K562 (cell line): ENCODE data around the gene FGG. TPM values are rescaled to one million over a fixed set of nuclear protein-coding genes. Genes with fewer than 3 reads are reported as not detected.
A peak's percentile ranks its signal among the peaks of the same experiment; 100 is the strongest.

Experiments
- ATAC-seq: fragments of 200-7000 bp; cut with Tn5 transposase; 3 replicates; pipeline ENCODE4 v1.9.1; 2020; ENCODE audit warnings: moderate library complexity
- Bru-seq: library from RNA; stranded (reverse); fragments of 400-500 nt; gene quantifications from one replicate; lab custom pipeline; 2021; lab: Mats Ljungman, UMichigan
- BruChase-seq, 2 experiments: library from RNA; stranded (reverse); fragments of 400-500 nt; gene quantifications; one replicate each; lab custom pipeline; 2021; lab: Mats Ljungman, UMichigan
- BruUV-seq: library from RNA; stranded (reverse); fragments of 400-500 nt; replicated peaks from 2 replicates; lab custom pipeline; 2021; lab: Mats Ljungman, UMichigan
- CTCF ChIA-PET: fragments of 300-600 bp; formaldehyde crosslinking; extraction: SDS; loops from one replicate; lab custom pipeline; 2021; ENCODE audit warnings: low intra/inter-chr PET ratio; lab: Yijun Ruan, JAX
- POLR2A ChIA-PET: fragments of 300-600, 350-650 bp; sonication (Branson Sonifier 250); formaldehyde crosslinking; extraction: SDS; loops from one replicate; lab custom pipeline; 2021; ENCODE audit warnings: antibody characterized with exemption, inconsistent platforms; lab: Yijun Ruan, JAX
- DNase-seq, 4 experiments: peaks; one replicate each; pipeline versions ENCODE4 v3.0.0 to v3.0.0-alpha.2; 2011 to 2018; ENCODE audit warnings: low spot score in 3 of 4, mixed read lengths in 3 of 4; ENCODE audit errors: extremely low read depth in 1 of 4
- FAIRE-seq: peaks from 2 replicates; lab custom pipeline; 2011; peaks lifted over from hg19 to GRCh38; lab: Jason Lieb, UNC
- H2AFZ ChIP-seq: 2 replicates; pipeline ENCODE4 v1.6.0; 2011; ENCODE audit warnings: low read depth, low read length, control low read depth, inconsistent platforms
- H3K27ac ChIP-seq: fragments of 200-600 bp; 3 replicates; pipeline ENCODE4 v1.8.0; 2011; ENCODE audit warnings: low read depth, mild to moderate bottlenecking, control low read depth, inconsistent platforms, low read length, moderate library complexity, mixed read lengths; ENCODE audit errors: extremely low read depth
- H3K27me3 ChIP-seq, 2 experiments: fragments of 300-600 bp in 1 of 2; 2 replicates in 1 of 2; 3 replicates in 1 of 2; pipeline versions ENCODE4 v1.6.0 to v1.8.0; 2011; ENCODE audit warnings: inconsistent platforms in 2 of 2, low read length in 2 of 2, mild to moderate bottlenecking in 1 of 2, mixed read lengths in 1 of 2, moderate library complexity in 1 of 2; ENCODE audit not compliant: control insufficient read depth in 2 of 2, insufficient read depth in 2 of 2
- H3K36me3 ChIP-seq: fragments of 300-600 bp; 3 replicates; pipeline ENCODE4 v1.8.0; 2011; ENCODE audit warnings: mild to moderate bottlenecking, low read length, inconsistent platforms; ENCODE audit not compliant: control insufficient read depth, insufficient read depth
- H3K4me1 ChIP-seq, 2 experiments: fragments of 200-600 bp in 1 of 2; replicated peaks in 1 of 2; 2 replicates in 1 of 2; 3 replicates in 1 of 2; pipeline versions ENCODE4 v1.5.1 to v1.8.0; 2011; ENCODE audit warnings: inconsistent platforms in 2 of 2, low read length in 2 of 2, mild to moderate bottlenecking in 1 of 2, mixed read lengths in 1 of 2, moderate library complexity in 1 of 2; ENCODE audit not compliant: control insufficient read depth in 2 of 2, insufficient read depth in 2 of 2
- H3K4me2 ChIP-seq: 2 replicates; pipeline ENCODE4 v1.6.1; 2011; ENCODE audit warnings: low read length, control low read depth, inconsistent platforms, mixed read lengths; ENCODE audit not compliant: insufficient read depth
- H3K4me3 ChIP-seq: fragments of 200-600 bp; sonication (generic), shearing (Covaris generic); 2 replicates; pipeline ENCODE4 v1.5.1; 2016; ENCODE audit warnings: control low read depth, inconsistent platforms
- H3K79me2 ChIP-seq: fragments of 200-600 bp; 3 replicates; pipeline ENCODE4 v1.8.0; 2011; ENCODE audit warnings: low read length, inconsistent platforms; ENCODE audit not compliant: control insufficient read depth, insufficient read depth
- H3K9ac ChIP-seq, 2 experiments: 2 replicates each; pipeline versions ENCODE4 v1.6.0 to v1.6.1; 2011; ENCODE audit warnings: low read depth in 2 of 2, low read length in 2 of 2, control low read depth in 1 of 2, inconsistent platforms in 1 of 2, mild to moderate bottlenecking in 1 of 2, mixed read lengths in 1 of 2; ENCODE audit not compliant: insufficient read depth in 1 of 2
- H3K9me1 ChIP-seq: one replicate; pipeline ENCODE4 v1.6.0; 2011; ENCODE audit warnings: inconsistent platforms, mild to moderate bottlenecking, low read length, moderate library complexity; ENCODE audit not compliant: control insufficient read depth, insufficient read depth
- H3K9me3 ChIP-seq: replicated peaks from 2 replicates; pipeline ENCODE4 v1.5.1; 2011; ENCODE audit warnings: low read depth, low read length, inconsistent platforms; ENCODE audit not compliant: control insufficient read depth, insufficient read depth
- H4K20me1 ChIP-seq: replicated peaks from 2 replicates; pipeline ENCODE4 v1.6.1; 2011; ENCODE audit warnings: low read length, inconsistent platforms, mixed read lengths; ENCODE audit not compliant: control insufficient read depth, insufficient read depth
- CEBPB ChIP-seq: fragments of 450-650 bp; IDR thresholded peaks from 2 replicates; pipeline ENCODE4 v1.6.1; 2016; ENCODE audit warnings: missing genetic modification characterization, missing compliant biosample characterization
- CEBPG ChIP-seq, 3 experiments: fragments of 200-800 bp in 1 of 3; sonication (Bioruptor generic) in 1 of 3; sonication (generic) in 1 of 3; formaldehyde crosslinking in 1 of 3; IDR thresholded peaks in 2 of 3; conservative IDR thresholded peaks in 1 of 3; 2 replicates each; pipeline versions ENCODE4 v1.6.1 to v1.8.0; 2016 to 2022; ENCODE audit warnings: missing compliant biosample characterization in 2 of 3, missing genetic modification characterization in 2 of 3, mild to moderate bottlenecking in 1 of 3, missing genetic modification reagents in 1 of 3
- SREBF2 ChIP-seq: sonication (generic); formaldehyde crosslinking; IDR thresholded peaks from 2 replicates; pipeline ENCODE4 v1.4.0; 2020; ENCODE audit warnings: mild to moderate bottlenecking, missing genetic modification reagents
- WGBS: fragments of 100-300 bp; shearing (Covaris generic); methylation state at CpG from one replicate; pipeline ENCODE4 v1.1.6; 2016; ENCODE audit warnings: low coverage, mixed read lengths; ENCODE audit not compliant: insufficient coverage; ENCODE audit errors: missing lambda C conversion rate; 5-methylcytosine and 5-hydroxymethylcytosine counted together
- in situ Hi-C: fragments of 300-500 bp; cut with MboI; formaldehyde crosslinking; loops from 4 replicates; pipeline ENCODE4 v1.15.0; 2018; ENCODE audit warnings: inconsistent platforms, mixed read lengths
- intact Hi-C: fragments of 100-400 bp; cut with micrococcal nuclease; formaldehyde crosslinking; loops from 2 replicates; pipeline ENCODE4 v1.14.2; 2022
- long read RNA-seq, 3 experiments: library from polyadenylated mRNA in 2 of 3; library from RNA in 1 of 3; unstranded in 2 of 3; stranded (forward) in 1 of 3; transcript quantifications; one replicate each; pipeline ENCODE4 v2.0.0, GENCODE V29; 2019 to 2022
- polyA minus RNA-seq, 3 experiments: library from RNA; depleted of rRNA, polyadenylated mRNA; stranded (reverse); fragments of >200 nt; gene quantifications; 2 replicates each; pipeline ENCODE4 v1.2.3, GENCODE V29; 2011
- polyA plus RNA-seq, 8 experiments: library from polyadenylated mRNA; depleted of rRNA in 4 of 8; stranded (reverse) in 5 of 8; unstranded in 3 of 8; fragments of >200 nt; fragmentation: Nextera tagmentation in 2 of 8; fragmentation: Illumina TruSeq in 1 of 8; extraction: Ambion mirVana in 2 of 8; extraction: Trizol in 1 of 8; gene quantifications; 2 replicates each; pipeline versions ENCODE4 v1.2.1 to v1.2.3, GENCODE V29; 2011 to 2014; ENCODE audit warnings: inconsistent platforms in 1 of 8, missing spikeins in 1 of 8
- total RNA-seq, 7 experiments: library from RNA; depleted of rRNA in 6 of 7; stranded (reverse); fragments of >200 nt in 6 of 7; fragmentation: Illumina TruSeq in 2 of 7; extraction: Trizol in 2 of 7; gene quantifications; 2 replicates each; pipeline versions ENCODE4 v1.2.1 to v1.2.3, GENCODE V29; 2011 to 2021; ENCODE audit warnings: low replicate concordance in 1 of 7
- TF ChIP-seq, protein P1 (sequence below), 2 experiments: fragments of 450-650 bp in 1 of 2; sonication (generic) in 1 of 2; formaldehyde crosslinking in 1 of 2; IDR thresholded peaks in 1 of 2; conservative IDR thresholded peaks in 1 of 2; 2 replicates each; pipeline versions ENCODE4 v1.6.1 to v1.8.1; 2016 to 2023; ENCODE audit warnings: mild to moderate bottlenecking in 2 of 2, moderate library complexity in 2 of 2, inconsistent platforms in 1 of 2, missing genetic modification reagents in 1 of 2

FGG gene
- not detected in 2 replicates for total RNA-seq (2011; cell fraction: chromatin; rRNA removed; ENCODE audit: low replicate concordance)
- not detected in 2 replicates for total RNA-seq (2011; cell fraction: nucleolus; rRNA removed)
- total RNA-seq (2011; cell fraction: nucleoplasm; rRNA removed), result not detected in 2 replicates
- total RNA-seq (2014; rRNA removed), result 0.45 TPM in 1 of 2 replicates, not detected in the other
- 0.33 TPM in 1 of 2 replicates, not detected in the other for total RNA-seq (2014; rRNA removed; fragmentation: Illumina TruSeq; extraction: Trizol)
- total RNA-seq (2015; rRNA removed; fragmentation: Illumina TruSeq; extraction: Trizol), result not detected in 2 replicates
- total RNA-seq (2021), result 1.9 and 2.2 TPM in 2 replicates
- 0.08 and 0.24 TPM in 2 replicates for polyA plus RNA-seq (2011; rRNA removed)
- not detected in 2 replicates for polyA plus RNA-seq (2011; cell fraction: cytosol; rRNA removed)
- not detected in 2 replicates for polyA plus RNA-seq (2011; cell fraction: nucleus; rRNA removed)
- 0.07 and 1.9 TPM in 2 replicates for polyA plus RNA-seq (2012)
- polyA plus RNA-seq (2014; fragmentation: Illumina TruSeq; extraction: Trizol), result 0.12 TPM in 1 of 2 replicates, not detected in the other
- under 1 TPM; 0.34 to 0.41 TPM for polyA plus RNA-seq (2014; fragmentation: Nextera tagmentation; extraction: Ambion mirVana)
- 0.27 TPM in 1 of 2 replicates, not detected in the other for polyA plus RNA-seq (2014; rRNA removed)
- polyA minus RNA-seq (2011; rRNA and poly(A)+ RNA removed), result 0.12 TPM in 1 of 2 replicates, not detected in the other
- polyA minus RNA-seq (2011; cell fraction: cytosol; rRNA and poly(A)+ RNA removed), result 1.3 TPM in 1 of 2 replicates, not detected in the other
- not detected in 2 replicates for polyA minus RNA-seq (2011; cell fraction: nucleus; rRNA and poly(A)+ RNA removed)
- Bru-seq, nascent RNA, result not detected
- BruChase-seq, experiment 1, labeled RNA remaining after a 2-hour chase, result percentile 26 among the genes with signal in this experiment
- percentile 33 among the genes with signal in this experiment for BruChase-seq, experiment 2, labeled RNA remaining after a 6-hour chase
- long read RNA-seq, experiment 1, result 0 reads
- long read RNA-seq, experiment 2, result 0 reads
- long read RNA-seq, experiment 3, result 0 reads

DNA sequence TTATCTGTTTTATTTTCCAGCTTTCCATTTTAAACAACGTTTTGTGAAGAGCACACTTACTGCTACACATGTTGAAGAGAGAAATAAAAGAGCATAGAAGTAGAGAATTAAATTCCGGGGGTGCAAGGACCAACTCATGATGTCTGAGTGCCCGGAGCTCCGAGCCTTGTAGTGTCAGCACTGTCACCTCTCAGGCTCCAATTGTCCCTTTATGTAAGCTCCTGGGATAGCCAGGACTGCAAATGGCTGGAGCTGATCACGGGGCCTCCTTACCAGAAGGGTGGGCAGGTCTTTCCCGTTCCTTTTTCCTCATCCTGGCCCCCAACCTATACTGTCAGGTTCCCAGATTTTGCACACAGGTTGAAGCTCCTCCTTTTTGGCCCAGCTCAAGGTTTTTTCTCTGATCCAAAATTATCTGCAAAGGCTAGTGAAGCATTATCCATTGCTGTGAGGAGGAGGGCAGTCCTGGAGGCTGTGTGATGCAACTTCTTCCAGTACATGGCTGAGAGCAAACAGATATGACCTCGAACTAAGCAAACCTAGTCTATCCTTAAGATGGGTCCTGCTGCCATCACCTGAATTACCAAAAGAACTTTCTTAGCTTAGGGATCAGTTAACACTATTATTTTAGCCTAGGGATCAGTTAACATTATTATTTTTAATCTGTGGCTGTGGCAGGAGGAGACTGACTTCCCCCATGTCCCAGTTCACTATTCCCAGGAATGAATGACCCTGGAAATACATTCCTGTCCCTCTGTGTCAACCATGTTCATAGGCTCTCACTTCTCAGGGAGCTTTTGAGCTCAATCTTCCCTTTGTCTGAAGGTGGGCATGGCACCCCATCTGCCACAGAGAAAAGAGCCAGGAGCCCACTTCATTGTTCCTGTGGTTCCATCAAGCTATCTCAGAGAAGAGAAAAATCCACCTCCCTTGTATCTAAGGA lies at the start of gene FGG:
TSS of gene FGG (minus strand) at position 185 of the 943 bp plus-strand sequence. CDS start at position 138, 47 bp downstream.
- TF ChIP-seq CEBPG (CRISPR knock-in tag; IDR thresholded peaks at IDR 0.05), result no peak
- TF ChIP-seq CEBPG (tag; conservative IDR thresholded peaks at IDR 0.05 in 1 of 2, IDR thresholded peaks at IDR 0.05 in 1 of 2), result peak; percentile 54 to 74
- TF ChIP-seq SREBF2 (CRISPR knock-in tag), result no peak
- peak; percentile 69 for TF ChIP-seq CEBPB (tag)
- TF ChIP-seq, protein P1, sequence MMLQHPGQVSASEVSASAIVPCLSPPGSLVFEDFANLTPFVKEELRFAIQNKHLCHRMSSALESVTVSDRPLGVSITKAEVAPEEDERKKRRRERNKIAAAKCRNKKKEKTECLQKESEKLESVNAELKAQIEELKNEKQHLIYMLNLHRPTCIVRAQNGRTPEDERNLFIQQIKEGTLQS (IDR thresholded peaks at IDR 0.05), result peak; percentile 68
- TF ChIP-seq, protein P1 (CRISPR knock-in tag; conservative IDR thresholded peaks at IDR 0.05), result no peak
- no peak within 1 kb of the TSS for H3K27ac ChIP-seq
- ATAC-seq (peak; percentile 90), FAIRE-seq (no peak), DNase-seq (no peak)
- peak within 1 kb of the TSS; percentile 56; the same call in 1 of the 2 replicates for H2AFZ ChIP-seq
- CTCF ChIA-PET, result no interaction called here
- 2% methylated on average over 7 of the region's 7 CpGs for WGBS
- no peaks in the 10 kb centered on the region for H3K27me3 ChIP-seq
- POLR2A ChIA-PET, result interaction anchor here (0.6 to 1.0 kb wide), 2 partner anchors 14 to 25 kb away, joined by 3 to 4 read pairs; no protein-coding TSS in a partner anchor
- no TSS peak for BruUV-seq
- no peaks in the 10 kb centered on the region for H3K79me2 ChIP-seq
- no peaks in the 10 kb centered on the region for H3K9me1 ChIP-seq
- H3K4me3 ChIP-seq, result no peak within 1 kb of the TSS
- H4K20me1 ChIP-seq, result no peaks in the 10 kb centered on the region
- H3K36me3 ChIP-seq, result no peaks in the 10 kb centered on the region
- in situ Hi-C loops, result no loop called here
- no peaks in the 10 kb centered on the region for H3K4me1 ChIP-seq
- intact Hi-C loops, result loop anchor here (10.0 kb wide), 1 partner anchor 838 kb away; no protein-coding TSS in a partner anchor
- H3K9ac ChIP-seq, result no peak within 1 kb of the TSS
- H3K9me3 ChIP-seq, result no peaks in the 10 kb centered on the region
- H3K4me2 ChIP-seq, result no peak within 1 kb of the TSS
